Effector memory CD8-positive, alpha-beta T cell (primary cell): Measurements from ENCODE around the gene PABPN1L.
"Not testable (repeated sequence)": the region's sequence is repeated elsewhere in the genome, so short reads cannot be mapped to it uniquely, and the experiment has no call there.

Experiments
- ATAC-seq: fragments of 150-1000 bp; cut with Tn5 transposase; replicated peaks from 2 replicates; pipeline ENCODE4 v1.10.0; 2021; ENCODE audit warnings: mild to moderate bottlenecking, moderate library complexity
- DNase-seq, 3 experiments: peaks; one replicate each; pipeline ENCODE4 v3.0.0; 2021
- H3K27ac Mint-ChIP-seq, 2 donors: one replicate each; pipeline ENCODE4 v1.8.0; 2022; ENCODE audit warnings: mild to moderate bottlenecking in 2 of 2, mixed read lengths in 2 of 2, moderate library complexity in 2 of 2
- H3K27me3 Mint-ChIP-seq, 2 donors: one replicate each; pipeline ENCODE4 v1.8.0; 2022; ENCODE audit warnings: mixed read lengths in 2 of 2
- H3K36me3 Mint-ChIP-seq: one replicate; pipeline ENCODE4 v1.8.0; 2022; ENCODE audit warnings: mild to moderate bottlenecking, moderate library complexity, mixed read lengths; ENCODE audit not compliant: insufficient read depth
- H3K4me1 Mint-ChIP-seq, 2 donors: one replicate each; pipeline ENCODE4 v1.8.0; 2022; ENCODE audit warnings: low read depth in 2 of 2, mixed read lengths in 2 of 2
- H3K4me3 Mint-ChIP-seq, 2 donors: one replicate each; pipeline ENCODE4 v1.8.0; 2022; ENCODE audit warnings: mild to moderate bottlenecking in 2 of 2, mixed read lengths in 2 of 2, moderate library complexity in 2 of 2
- H3K9me3 Mint-ChIP-seq, 2 donors: one replicate each; pipeline ENCODE4 v1.8.0; 2022; ENCODE audit warnings: mixed read lengths in 2 of 2

Gene PABPN1L

GRCh38 chr16:88895335-88895734 lies 28.9 kb upstream of the PABPN1L start:
- ATAC-seq (no peak), DNase-seq (no peak)
- no peak overlapping the region for H3K27ac Mint-ChIP-seq
- no peaks in the 10 kb centered on the region for H3K27me3 Mint-ChIP-seq
- H3K4me3 Mint-ChIP-seq = no peak overlapping the region
- no peaks in the 10 kb centered on the region for H3K4me1 Mint-ChIP-seq
- no peaks in the 10 kb centered on the region for H3K9me3 Mint-ChIP-seq
- peaks cover 4% of the 10 kb centered on the region for H3K36me3 Mint-ChIP-seq

DNA sequence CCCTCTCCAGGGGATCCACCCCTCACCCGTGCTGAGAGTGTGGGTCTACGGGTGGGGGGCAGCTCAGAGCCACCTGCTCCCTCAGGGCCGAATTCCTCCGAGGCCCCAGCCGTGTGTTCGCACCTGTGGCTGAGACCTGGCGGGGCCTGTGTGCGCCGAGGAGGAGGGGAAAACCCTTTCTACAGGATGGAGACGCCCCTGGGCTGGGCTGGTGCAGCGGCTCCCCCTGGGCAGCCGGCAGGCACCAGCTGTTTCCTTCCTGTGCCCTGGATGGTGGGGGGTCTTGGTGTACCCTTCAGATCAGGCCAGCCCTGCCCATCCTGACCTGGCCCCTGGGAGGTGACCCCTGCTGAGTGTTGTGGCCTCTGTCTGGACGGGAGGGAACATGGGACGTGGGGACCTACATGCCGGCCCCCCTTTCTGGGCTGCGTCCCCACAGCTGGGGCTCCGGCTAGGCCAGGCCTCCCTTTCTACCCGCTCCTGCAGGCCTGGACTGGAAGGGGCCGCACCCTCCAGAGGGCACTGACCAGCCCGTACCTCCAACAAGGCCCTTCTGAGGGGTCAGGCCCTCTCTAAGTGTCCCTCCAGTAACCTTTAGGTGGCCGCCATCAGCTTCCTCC lies 28.3 kb upstream of the PABPN1L start:
- Mint-ChIP-seq H3K9me3 (no peaks in the 10 kb centered on the region), H3K27me3 (no peaks in the 10 kb centered on the region), H3K4me3 (no peak overlapping the region), H3K27ac (no peak overlapping the region), H3K4me1 (no peaks in the 10 kb centered on the region), H3K36me3 (peaks cover 4% of the 10 kb centered on the region)
- DNase-seq = no peak
- no peak for ATAC-seq

GRCh38 chr16:88894266-88894665 lies 27.8 kb upstream of the PABPN1L start:
- H3K9me3 Mint-ChIP-seq, ATAC-seq, H3K36me3 Mint-ChIP-seq, H3K4me1 Mint-ChIP-seq, H3K4me3 Mint-ChIP-seq, H3K27me3 Mint-ChIP-seq, H3K27ac Mint-ChIP-seq, DNase-seq: not testable (repeated sequence)

GRCh38 chr16:88893127-88893968 lies 26.9 kb upstream of the PABPN1L start:
- peaks cover 4% of the 10 kb centered on the region for H3K36me3 Mint-ChIP-seq
- H3K4me3 Mint-ChIP-seq = no peak overlapping the region
- ATAC-seq = no peak
- no peak for DNase-seq
- H3K27ac Mint-ChIP-seq = no peak overlapping the region
- H3K9me3 Mint-ChIP-seq = no peaks in the 10 kb centered on the region
- no peaks in the 10 kb centered on the region for H3K27me3 Mint-ChIP-seq
- H3K4me1 Mint-ChIP-seq = no peaks in the 10 kb centered on the region

- peaks cover 4% of the 10 kb centered on the region for H3K36me3 Mint-ChIP-seq
- no peaks in the 10 kb centered on the region for H3K4me1 Mint-ChIP-seq
- no peak overlapping the region for H3K27ac Mint-ChIP-seq
- H3K9me3 Mint-ChIP-seq = no peaks in the 10 kb centered on the region
- no peaks in the 10 kb centered on the region for H3K27me3 Mint-ChIP-seq
- no peak for ATAC-seq
- no peak overlapping the region for H3K4me3 Mint-ChIP-seq
- DNase-seq = no peak
Observed at GRCh38 chr16:88892065-88892464, 25.6 kb upstream of the PABPN1L start.

GRCh38 chr16:88891083-88891482 lies 24.6 kb upstream of the PABPN1L start:
- no peaks in the 10 kb centered on the region for H3K27me3 Mint-ChIP-seq

DNA sequence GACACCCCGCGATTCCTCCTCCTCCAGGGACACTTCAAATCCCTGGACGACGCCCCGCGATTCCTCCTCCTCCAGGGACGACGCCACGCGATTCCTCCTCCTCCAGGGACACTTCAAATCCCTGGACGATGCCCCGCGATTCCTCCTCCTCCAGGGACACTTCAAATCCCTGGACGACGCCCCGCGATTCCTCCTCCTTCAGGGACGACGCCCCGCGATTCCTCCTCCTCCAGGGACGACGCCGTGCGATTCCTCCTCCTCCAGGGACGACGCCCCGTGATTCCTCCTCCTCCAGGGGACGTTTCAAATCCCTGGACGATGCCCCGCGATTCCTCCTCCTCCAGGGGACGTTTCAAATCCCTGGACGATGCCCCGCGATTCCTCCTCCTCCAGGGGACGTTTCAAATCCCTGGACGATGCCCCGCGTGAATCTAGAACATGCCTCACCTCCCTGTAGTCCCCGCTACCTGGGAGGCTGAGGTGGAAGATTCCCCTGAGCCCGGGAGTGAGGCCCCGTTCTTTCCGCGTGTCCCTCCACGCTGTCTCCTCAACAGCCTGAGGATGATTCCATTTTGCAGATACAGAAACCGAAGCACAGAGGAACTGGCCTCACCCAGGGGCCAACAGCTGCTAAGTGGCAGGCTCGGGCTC lies 23.4 kb upstream of the PABPN1L start:
- not testable (repeated sequence) for H3K27ac Mint-ChIP-seq, H3K4me3 Mint-ChIP-seq, H3K27me3 Mint-ChIP-seq, ATAC-seq, H3K36me3 Mint-ChIP-seq, DNase-seq, H3K9me3 Mint-ChIP-seq, H3K4me1 Mint-ChIP-seq

More at GRCh38 chr16:88891083-88891482, 24.6 kb upstream of the PABPN1L start:
- peaks cover 4% of the 10 kb centered on the region for H3K36me3 Mint-ChIP-seq
- H3K4me3 Mint-ChIP-seq = no peak overlapping the region
- ATAC-seq (no peak), DNase-seq (no peak)
- H3K9me3 Mint-ChIP-seq = no peaks in the 10 kb centered on the region
- H3K4me1 Mint-ChIP-seq = no peaks in the 10 kb centered on the region
- no peak overlapping the region for H3K27ac Mint-ChIP-seq

GRCh38 chr16:88888461-88889387 lies 22.3 kb upstream of the PABPN1L start:
- Mint-ChIP-seq H3K27me3 (no peaks in the 10 kb centered on the region), H3K4me1 (no peaks in the 10 kb centered on the region), H3K36me3 (peaks cover 4% of the 10 kb centered on the region), H3K9me3 (no peaks in the 10 kb centered on the region), H3K27ac (no peak overlapping the region), H3K4me3 (no peak overlapping the region)
- DNase-seq (no peak), ATAC-seq (no peak)

DNA sequence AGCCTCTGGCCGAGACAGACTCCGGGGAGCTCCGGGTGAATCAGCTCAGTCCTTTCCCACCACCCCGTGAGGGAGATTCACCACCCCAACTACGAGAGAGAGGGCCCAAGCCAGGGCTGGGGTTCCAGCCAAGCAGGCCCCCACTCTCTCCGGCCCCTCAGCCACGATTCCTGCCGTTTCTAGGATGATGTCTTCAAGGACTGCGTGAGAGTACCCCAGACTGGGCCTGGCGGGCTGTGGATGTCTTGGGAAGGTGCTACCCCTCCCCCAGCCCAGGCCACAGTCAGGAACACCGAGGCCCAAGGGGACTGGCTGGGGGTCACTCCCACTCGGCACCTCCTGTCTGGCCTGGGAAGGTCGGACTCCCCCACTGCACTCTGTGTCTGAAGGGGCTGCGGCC lies 21.6 kb upstream of the PABPN1L start:
- no peaks in the 10 kb centered on the region for H3K4me1 Mint-ChIP-seq
- peaks cover 4% of the 10 kb centered on the region for H3K36me3 Mint-ChIP-seq
- DNase-seq (no peak), ATAC-seq (no peak)
- H3K27ac Mint-ChIP-seq = no peak overlapping the region
- no peak overlapping the region for H3K4me3 Mint-ChIP-seq
- H3K27me3 Mint-ChIP-seq = no peaks in the 10 kb centered on the region
- H3K9me3 Mint-ChIP-seq = no peaks in the 10 kb centered on the region

- Mint-ChIP-seq H3K4me1 (peaks cover 6% of the 10 kb centered on the region in 2 donors), H3K27ac (no peak overlapping the region), H3K27me3 (no peaks in the 10 kb centered on the region), H3K4me3 (no peak overlapping the region), H3K36me3 (peaks cover 4% of the 10 kb centered on the region), H3K9me3 (no peaks in the 10 kb centered on the region)
- ATAC-seq (no peak), DNase-seq (no peak)
Observed at GRCh38 chr16:88886845-88887521, 20.5 kb upstream of the PABPN1L start.

DNA sequence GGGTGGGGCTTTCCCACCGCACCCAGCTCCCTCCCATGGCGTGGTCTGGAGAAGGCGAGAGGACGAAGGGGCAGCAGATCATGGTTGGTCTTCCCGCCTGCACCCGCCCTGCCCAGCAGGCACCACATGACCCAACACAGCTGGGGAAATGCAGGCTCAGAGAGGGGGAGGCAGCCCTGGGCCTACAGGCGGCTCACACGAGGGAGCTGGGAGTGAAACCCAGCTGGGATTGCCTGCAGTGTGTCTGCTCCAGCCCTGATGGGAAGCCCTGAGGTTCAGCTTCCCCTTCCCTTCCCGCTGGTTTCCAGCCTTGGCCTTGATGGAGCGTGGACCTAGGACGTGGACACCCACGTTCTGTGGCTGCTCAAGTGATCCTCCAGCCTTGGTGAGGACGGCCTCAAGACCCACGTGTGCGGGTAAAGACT lies 20.0 kb upstream of the PABPN1L start:
- no peaks in the 10 kb centered on the region for H3K9me3 Mint-ChIP-seq
- DNase-seq = no peak
- H3K4me1 Mint-ChIP-seq = peaks cover 6% of the 10 kb centered on the region in 2 donors
- H3K36me3 Mint-ChIP-seq = peaks cover 4% of the 10 kb centered on the region
- ATAC-seq = no peak
- H3K27ac Mint-ChIP-seq = no peak overlapping the region
- H3K27me3 Mint-ChIP-seq = no peaks in the 10 kb centered on the region
- H3K4me3 Mint-ChIP-seq = no peak overlapping the region

DNA sequence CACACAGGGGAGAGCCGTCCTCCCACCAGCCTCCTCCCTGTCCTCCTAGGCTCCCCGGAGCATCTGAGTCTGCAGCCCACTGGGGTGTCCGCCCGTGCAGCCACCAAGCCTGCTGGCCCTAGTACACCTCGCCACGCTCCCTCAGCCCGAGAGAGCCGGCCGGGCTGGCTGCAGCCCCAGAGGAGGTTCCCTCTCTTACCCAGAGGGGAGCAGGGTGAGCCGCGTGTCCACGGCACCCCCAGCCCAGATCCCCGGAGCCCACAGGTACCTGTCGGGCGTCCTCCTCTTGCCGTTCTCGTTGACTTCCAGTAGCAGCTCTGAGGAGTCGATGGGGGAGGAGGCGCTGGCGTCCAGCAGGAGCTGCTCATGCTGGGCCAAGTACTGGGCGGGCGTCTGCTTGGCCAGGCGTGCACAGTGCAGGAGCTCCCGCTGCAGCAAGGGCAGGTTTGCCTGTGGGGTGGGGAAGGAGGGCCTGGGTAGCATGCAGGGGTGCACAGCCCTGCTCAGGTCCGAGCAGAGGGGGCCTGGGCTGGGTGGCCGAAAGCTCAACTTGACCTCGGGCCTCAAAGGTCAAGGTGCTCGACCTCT lies 19.3 kb upstream of the PABPN1L start:
- DNase-seq = no peak
- H3K4me3 Mint-ChIP-seq = no peak overlapping the region
- peaks cover 2% of the 10 kb centered on the region for H3K36me3 Mint-ChIP-seq
- H3K4me1 Mint-ChIP-seq = peaks cover 6% of the 10 kb centered on the region in 2 donors
- H3K9me3 Mint-ChIP-seq = no peaks in the 10 kb centered on the region
- H3K27ac Mint-ChIP-seq = no peak overlapping the region
- no peak for ATAC-seq
- H3K27me3 Mint-ChIP-seq = no peaks in the 10 kb centered on the region
